GM12874 (cell line): Measurements from ENCODE around the gene IL17RC.

Experiments used
- TF ChIP-seq, protein P1 (sequence below): IDR thresholded peaks from 2 replicates; pipeline ENCODE4 v1.5.1; 2011; ENCODE audit warnings: low read depth, mild to moderate bottlenecking, control low read depth, low read length, moderate library complexity; ENCODE audit not compliant: insufficient read depth

IL17RC gene

GRCh38 chr3:9940746-9941145 lies 23.8 kb downstream of the IL17RC start:
- TF ChIP-seq, protein P1, sequence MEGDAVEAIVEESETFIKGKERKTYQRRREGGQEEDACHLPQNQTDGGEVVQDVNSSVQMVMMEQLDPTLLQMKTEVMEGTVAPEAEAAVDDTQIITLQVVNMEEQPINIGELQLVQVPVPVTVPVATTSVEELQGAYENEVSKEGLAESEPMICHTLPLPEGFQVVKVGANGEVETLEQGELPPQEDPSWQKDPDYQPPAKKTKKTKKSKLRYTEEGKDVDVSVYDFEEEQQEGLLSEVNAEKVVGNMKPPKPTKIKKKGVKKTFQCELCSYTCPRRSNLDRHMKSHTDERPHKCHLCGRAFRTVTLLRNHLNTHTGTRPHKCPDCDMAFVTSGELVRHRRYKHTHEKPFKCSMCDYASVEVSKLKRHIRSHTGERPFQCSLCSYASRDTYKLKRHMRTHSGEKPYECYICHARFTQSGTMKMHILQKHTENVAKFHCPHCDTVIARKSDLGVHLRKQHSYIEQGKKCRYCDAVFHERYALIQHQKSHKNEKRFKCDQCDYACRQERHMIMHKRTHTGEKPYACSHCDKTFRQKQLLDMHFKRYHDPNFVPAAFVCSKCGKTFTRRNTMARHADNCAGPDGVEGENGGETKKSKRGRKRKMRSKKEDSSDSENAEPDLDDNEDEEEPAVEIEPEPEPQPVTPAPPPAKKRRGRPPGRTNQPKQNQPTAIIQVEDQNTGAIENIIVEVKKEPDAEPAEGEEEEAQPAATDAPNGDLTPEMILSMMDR = no peak

- TF ChIP-seq, protein P1 = no peak
Observed at GRCh38 chr3:9942164-9942563, 25.3 kb downstream of the IL17RC start.

DNA sequence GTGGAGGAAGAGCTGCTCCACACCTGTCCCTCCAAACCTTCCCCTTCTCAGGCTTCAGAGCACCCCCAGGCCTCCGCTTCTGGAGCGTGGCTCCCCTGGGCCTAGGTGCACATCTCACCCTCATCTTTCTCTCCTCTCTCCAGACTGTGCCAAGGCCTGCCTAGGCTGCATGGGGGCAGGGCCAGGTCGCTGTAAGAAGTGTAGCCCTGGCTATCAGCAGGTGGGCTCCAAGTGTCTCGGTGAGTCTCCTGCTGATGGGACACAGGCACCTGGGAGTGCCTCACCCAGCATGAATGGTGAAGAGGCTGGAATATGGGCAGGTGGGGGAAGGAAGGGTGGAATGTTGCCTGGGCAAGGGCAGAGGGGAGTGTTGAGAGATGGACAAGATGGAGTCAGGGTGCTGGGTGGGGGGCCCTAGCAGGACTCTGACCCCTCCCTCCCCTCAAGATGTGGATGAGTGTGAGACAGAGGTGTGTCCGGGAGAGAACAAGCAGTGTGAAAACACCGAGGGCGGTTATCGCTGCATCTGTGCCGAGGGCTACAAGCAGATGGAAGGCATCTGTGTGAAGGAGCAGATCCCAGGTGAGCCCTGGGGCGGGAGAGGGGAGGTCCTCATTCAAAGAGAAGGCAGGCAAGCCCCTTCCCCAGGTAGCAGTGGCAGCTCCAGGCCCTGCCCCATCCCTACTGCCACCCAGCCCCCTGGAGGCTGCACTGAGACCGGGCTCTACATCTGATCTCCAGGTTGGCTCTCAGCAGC lies 26.2 kb downstream of the IL17RC start:
- TF ChIP-seq, protein P1 = no peak

DNA sequence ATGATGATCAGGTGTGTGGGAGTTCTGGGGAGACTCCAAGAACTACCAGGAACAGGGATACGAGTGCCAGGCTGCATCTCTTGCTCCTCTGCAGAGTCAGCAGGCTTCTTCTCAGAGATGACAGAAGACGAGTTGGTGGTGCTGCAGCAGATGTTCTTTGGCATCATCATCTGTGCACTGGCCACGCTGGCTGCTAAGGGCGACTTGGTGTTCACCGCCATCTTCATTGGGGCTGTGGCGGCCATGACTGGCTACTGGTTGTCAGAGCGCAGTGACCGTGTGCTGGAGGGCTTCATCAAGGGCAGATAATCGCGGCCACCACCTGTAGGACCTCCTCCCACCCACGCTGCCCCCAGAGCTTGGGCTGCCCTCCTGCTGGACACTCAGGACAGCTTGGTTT lies 27.4 kb downstream of the IL17RC start:
- TF ChIP-seq, protein P1 = no peak

- TF ChIP-seq, protein P1 = no peak
Observed at GRCh38 chr3:9945358-9945757, 28.5 kb downstream of the IL17RC start.

- TF ChIP-seq, protein P1 = peak; percentile 63
Observed at GRCh38 chr3:9946112-9947024, 29.5 kb downstream of the IL17RC start.
